Peyer's patch (tissue), 4 donors: ENCODE measurements around the gene GIPC2.

Experiments
- POLR2A ChIP-seq, 2 donors: fragments of 450-650 bp; IDR thresholded peaks; one replicate each; pipeline ENCODE4 v1.5.1; 2017; ENCODE audit warnings: antibody characterized with exemption in 2 of 2, mild to moderate bottlenecking in 2 of 2, moderate library complexity in 2 of 2
- TF ChIP-seq, protein P1 (sequence below), 6 experiments: fragments of 450-650 bp in 4 of 6; fragments of 200-600 bp in 2 of 6; sonication (generic) in 1 of 6; IDR thresholded peaks; one replicate each; pipeline ENCODE4 v1.5.1; 2017 to 2019; ENCODE audit warnings: antibody characterized with exemption in 6 of 6, mild to moderate bottlenecking in 3 of 6, moderate library complexity in 1 of 6

DNA sequence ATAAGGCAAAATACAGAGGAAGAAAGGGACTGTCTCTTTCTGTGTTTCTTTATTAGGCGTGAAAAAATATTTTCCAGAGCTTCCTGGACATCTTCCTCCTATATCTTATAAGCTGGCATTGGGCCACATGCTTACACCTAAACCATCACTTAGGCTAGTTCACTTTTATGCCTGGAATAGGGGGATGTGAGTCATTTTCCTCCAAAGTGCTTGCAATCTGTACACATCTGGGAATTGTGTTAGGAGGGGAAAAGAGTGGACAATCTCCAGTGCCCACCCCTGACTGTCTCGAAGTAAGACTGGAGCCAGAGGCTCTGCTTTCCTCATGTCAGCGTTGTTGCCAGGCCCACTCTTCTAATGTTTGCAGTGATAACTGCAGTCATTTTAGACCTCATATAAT, 29.9 kb downstream of the GIPC2 start:
- TF ChIP-seq, protein P1, sequence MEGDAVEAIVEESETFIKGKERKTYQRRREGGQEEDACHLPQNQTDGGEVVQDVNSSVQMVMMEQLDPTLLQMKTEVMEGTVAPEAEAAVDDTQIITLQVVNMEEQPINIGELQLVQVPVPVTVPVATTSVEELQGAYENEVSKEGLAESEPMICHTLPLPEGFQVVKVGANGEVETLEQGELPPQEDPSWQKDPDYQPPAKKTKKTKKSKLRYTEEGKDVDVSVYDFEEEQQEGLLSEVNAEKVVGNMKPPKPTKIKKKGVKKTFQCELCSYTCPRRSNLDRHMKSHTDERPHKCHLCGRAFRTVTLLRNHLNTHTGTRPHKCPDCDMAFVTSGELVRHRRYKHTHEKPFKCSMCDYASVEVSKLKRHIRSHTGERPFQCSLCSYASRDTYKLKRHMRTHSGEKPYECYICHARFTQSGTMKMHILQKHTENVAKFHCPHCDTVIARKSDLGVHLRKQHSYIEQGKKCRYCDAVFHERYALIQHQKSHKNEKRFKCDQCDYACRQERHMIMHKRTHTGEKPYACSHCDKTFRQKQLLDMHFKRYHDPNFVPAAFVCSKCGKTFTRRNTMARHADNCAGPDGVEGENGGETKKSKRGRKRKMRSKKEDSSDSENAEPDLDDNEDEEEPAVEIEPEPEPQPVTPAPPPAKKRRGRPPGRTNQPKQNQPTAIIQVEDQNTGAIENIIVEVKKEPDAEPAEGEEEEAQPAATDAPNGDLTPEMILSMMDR (IDR thresholded peaks at IDR 0.05), result no peak
- no peak for TF ChIP-seq POLR2A (IDR thresholded peaks at IDR 0.05)
